Measurements from ENCODE around the gene C1orf53.

GRCh38 chr1:197944485-197944884 is 42.1 kb downstream of the C1orf53 start:
- TF ChIP-seq CEBPB (IDR thresholded peaks at IDR 0.05; ENCODE audit: low read depth, low read length) (no peak), RBBP5 (IDR thresholded peaks at IDR 0.05; ENCODE audit: borderline replicate concordance, low read depth, low read length) (no peak), CTCF (IDR thresholded peaks at IDR 0.05; ENCODE audit: control extremely low read depth in 1 of 3, insufficient read depth in 1 of 3, low read depth in 1 of 3, low read length in 3 of 3) (no peak), POLR2AphosphoS5 (IDR thresholded peaks at IDR 0.05; ENCODE audit: low read depth, low read length) (no peak), SRF (IDR thresholded peaks at IDR 0.05; ENCODE audit: low read depth, low read length) (no peak), SIX5 (IDR thresholded peaks at IDR 0.05; ENCODE audit: low read depth, low read length) (no peak), CHD1 (IDR thresholded peaks at IDR 0.05; ENCODE audit: low read depth, low read length) (no peak), POLR2A (IDR thresholded peaks at IDR 0.05; ENCODE audit: control extremely low read depth in 1 of 2, low read depth in 2 of 2, low read length in 2 of 2) (no peak), FOSL1 (IDR thresholded peaks at IDR 0.05; ENCODE audit: insufficient read depth, low read depth, low read length) (no peak), TAF1 (IDR thresholded peaks at IDR 0.05; ENCODE audit: low read depth, low read length) (no peak), BACH1 (IDR thresholded peaks at IDR 0.05; ENCODE audit: low read length) (no peak), SIRT6 (IDR thresholded peaks at IDR 0.05; ENCODE audit: low read length) (no peak)
